ENCODE data around the gene CAMK2D. TPM values are rescaled to one million over a fixed set of nuclear protein-coding genes. Genes with fewer than 3 reads are reported as not detected.

CAMK2D gene
- total and polyA plus RNA-seq, 2 experiments from 2014 or later = 4.9 to 14.6 TPM

DNA sequence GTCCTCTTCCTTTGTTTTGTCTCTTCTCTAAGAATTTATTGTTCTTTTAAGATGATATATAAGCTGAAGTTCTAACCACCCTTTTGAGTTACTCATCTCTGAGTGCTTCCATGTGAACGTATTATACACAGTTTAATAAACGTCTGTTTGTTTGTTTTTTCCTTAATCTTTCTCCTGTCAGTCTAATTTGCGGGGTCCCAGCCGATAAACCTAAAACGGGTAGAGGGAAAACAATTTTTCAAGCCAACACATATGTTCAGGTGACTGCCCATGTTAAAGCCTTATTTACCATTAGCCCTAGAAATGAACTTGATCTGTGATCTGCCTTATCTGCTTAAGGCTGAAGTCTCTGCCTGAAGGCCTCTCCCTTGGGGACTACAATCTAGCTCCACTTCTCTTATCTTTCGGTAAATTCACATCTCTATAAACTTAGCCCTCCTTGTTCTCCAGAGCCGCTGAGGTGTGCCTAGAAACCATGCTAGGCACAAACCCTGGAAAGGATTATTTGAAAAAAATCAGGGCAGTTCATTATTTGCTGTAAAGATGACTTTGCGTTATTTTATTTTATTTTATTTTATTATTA lies 158.8 kb downstream of the CAMK2D start:
- Mint-ChIP-seq H3K27ac (0 out of 2 replicates have a peak overlapping the region, but pooled peaks have one; percentile 3), H3K27me3 (ENCODE audit: insufficient read depth, low read depth, poor library complexity) (no peaks in the 10 kb centered on the region), H3K9me3 (no peaks in the 10 kb centered on the region), H3K36me3 (ENCODE audit: low read depth) (peaks cover 5% of the 10 kb centered on the region; the same call in 2 of the 3 replicates), H3K4me1 (no peaks in the 10 kb centered on the region), H3K4me3 (no peak overlapping the region)
- ATAC-seq (no peak), DNase-seq (ENCODE audit: low spot score) (no peak)
- Histone ChIP-seq H3K4me2 (no peak overlapping the region), H3K4me3 (no peak overlapping the region), H3K4me1 (ENCODE audit: insufficient read depth) (no peaks in the 10 kb centered on the region), H2AFZ (no peak overlapping the region), H3K27me3 (ENCODE audit: insufficient read depth) (no peaks in the 10 kb centered on the region), H3K9me2 (ENCODE audit: insufficient read depth) (no peaks in the 10 kb centered on the region; the same call in 1 of the 2 replicates), H3F3A (replicated peaks; ENCODE audit: low read depth) (no peaks in the 10 kb centered on the region), H3K36me3 (ENCODE audit: insufficient read depth) (no peaks in the 10 kb centered on the region), H3K79me2 (replicated peaks; ENCODE audit: insufficient read depth) (no peaks in the 10 kb centered on the region), H4K20me1 (replicated peaks; ENCODE audit: insufficient read depth) (no peaks in the 10 kb centered on the region), H3K27ac (ENCODE audit: low read depth) (no peak overlapping the region)
- TF ChIP-seq, protein P1, sequence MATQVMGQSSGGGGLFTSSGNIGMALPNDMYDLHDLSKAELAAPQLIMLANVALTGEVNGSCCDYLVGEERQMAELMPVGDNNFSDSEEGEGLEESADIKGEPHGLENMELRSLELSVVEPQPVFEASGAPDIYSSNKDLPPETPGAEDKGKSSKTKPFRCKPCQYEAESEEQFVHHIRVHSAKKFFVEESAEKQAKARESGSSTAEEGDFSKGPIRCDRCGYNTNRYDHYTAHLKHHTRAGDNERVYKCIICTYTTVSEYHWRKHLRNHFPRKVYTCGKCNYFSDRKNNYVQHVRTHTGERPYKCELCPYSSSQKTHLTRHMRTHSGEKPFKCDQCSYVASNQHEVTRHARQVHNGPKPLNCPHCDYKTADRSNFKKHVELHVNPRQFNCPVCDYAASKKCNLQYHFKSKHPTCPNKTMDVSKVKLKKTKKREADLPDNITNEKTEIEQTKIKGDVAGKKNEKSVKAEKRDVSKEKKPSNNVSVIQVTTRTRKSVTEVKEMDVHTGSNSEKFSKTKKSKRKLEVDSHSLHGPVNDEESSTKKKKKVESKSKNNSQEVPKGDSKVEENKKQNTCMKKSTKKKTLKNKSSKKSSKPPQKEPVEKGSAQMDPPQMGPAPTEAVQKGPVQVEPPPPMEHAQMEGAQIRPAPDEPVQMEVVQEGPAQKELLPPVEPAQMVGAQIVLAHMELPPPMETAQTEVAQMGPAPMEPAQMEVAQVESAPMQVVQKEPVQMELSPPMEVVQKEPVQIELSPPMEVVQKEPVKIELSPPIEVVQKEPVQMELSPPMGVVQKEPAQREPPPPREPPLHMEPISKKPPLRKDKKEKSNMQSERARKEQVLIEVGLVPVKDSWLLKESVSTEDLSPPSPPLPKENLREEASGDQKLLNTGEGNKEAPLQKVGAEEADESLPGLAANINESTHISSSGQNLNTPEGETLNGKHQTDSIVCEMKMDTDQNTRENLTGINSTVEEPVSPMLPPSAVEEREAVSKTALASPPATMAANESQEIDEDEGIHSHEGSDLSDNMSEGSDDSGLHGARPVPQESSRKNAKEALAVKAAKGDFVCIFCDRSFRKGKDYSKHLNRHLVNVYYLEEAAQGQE (IDR thresholded peaks at IDR 0.05; ENCODE audit: unreplicated experiment) = no peak
- TF ChIP-seq JUNB (IDR thresholded peaks at IDR 0.05; ENCODE audit: unreplicated experiment) (no peak), POLR2AphosphoS5 (IDR thresholded peaks at IDR 0.05; ENCODE audit: low read depth) (no peak), STAT1 (IDR thresholded peaks at IDR 0.05; ENCODE audit: unreplicated experiment) (no peak)
- TF ChIP-seq, protein P2, sequence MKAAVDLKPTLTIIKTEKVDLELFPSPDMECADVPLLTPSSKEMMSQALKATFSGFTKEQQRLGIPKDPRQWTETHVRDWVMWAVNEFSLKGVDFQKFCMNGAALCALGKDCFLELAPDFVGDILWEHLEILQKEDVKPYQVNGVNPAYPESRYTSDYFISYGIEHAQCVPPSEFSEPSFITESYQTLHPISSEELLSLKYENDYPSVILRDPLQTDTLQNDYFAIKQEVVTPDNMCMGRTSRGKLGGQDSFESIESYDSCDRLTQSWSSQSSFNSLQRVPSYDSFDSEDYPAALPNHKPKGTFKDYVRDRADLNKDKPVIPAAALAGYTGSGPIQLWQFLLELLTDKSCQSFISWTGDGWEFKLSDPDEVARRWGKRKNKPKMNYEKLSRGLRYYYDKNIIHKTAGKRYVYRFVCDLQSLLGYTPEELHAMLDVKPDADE (IDR thresholded peaks at IDR 0.05) = no peak

DNA sequence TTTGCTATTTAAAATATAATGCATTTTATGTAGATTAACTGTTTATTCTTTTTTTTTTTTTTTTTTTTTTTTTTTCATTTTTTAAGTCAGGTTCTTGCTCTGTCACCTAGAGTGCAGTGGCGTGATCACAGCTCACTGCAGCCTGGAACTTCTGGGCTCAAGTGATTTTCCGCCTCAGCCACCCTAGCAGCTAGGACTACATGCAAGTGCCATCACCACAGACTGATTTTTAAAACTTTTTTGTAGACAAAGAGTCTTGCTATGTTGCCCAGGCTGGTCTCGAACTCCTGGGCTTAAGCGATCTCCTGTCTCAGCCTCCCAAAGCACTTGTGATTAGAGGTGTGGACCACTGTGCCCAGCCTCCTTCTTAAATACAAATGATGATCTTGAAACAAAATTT lies 159.9 kb downstream of the CAMK2D start:
- Mint-ChIP-seq H3K9me3 (no peaks in the 10 kb centered on the region), H3K27ac (no peak overlapping the region), H3K4me1 (no peaks in the 10 kb centered on the region), H3K36me3 (ENCODE audit: low read depth) (peaks cover 5% of the 10 kb centered on the region; the same call in 2 of the 3 replicates), H3K27me3 (ENCODE audit: insufficient read depth, low read depth, poor library complexity) (no peaks in the 10 kb centered on the region), H3K4me3 (no peak overlapping the region)
- H3K27ac ChIP-seq (ENCODE audit: low read depth) = no peak overlapping the region
- H4K20me1 ChIP-seq (replicated peaks; ENCODE audit: insufficient read depth) = no peaks in the 10 kb centered on the region
- H3K79me2 ChIP-seq (replicated peaks; ENCODE audit: insufficient read depth) = no peaks in the 10 kb centered on the region
- H3K9me2 ChIP-seq (ENCODE audit: insufficient read depth) = no peaks in the 10 kb centered on the region; the same call in 1 of the 2 replicates
- no peaks in the 10 kb centered on the region for H3K36me3 ChIP-seq (ENCODE audit: insufficient read depth)
- no peaks in the 10 kb centered on the region for H3K27me3 ChIP-seq (ENCODE audit: insufficient read depth)
- no peaks in the 10 kb centered on the region for H3F3A ChIP-seq (replicated peaks; ENCODE audit: low read depth)
- no peak overlapping the region for H3K4me3 ChIP-seq
- DNase-seq (ENCODE audit: low spot score) (no peak), ATAC-seq (no peak)
- H3K4me2 ChIP-seq = no peak overlapping the region
- H2AFZ ChIP-seq = no peak overlapping the region
- no peaks in the 10 kb centered on the region for H3K4me1 ChIP-seq (ENCODE audit: insufficient read depth)
- no peak for TF ChIP-seq CREB1 (CRISPR knock-in tag; IDR thresholded peaks at IDR 0.05; ENCODE audit: low read depth)
- TF ChIP-seq, protein P2 (IDR thresholded peaks at IDR 0.05) = no peak
- TF ChIP-seq, protein P1 (IDR thresholded peaks at IDR 0.05; ENCODE audit: unreplicated experiment) = no peak
